Activated CD4-positive, alpha-beta T cell treated with anti-CD3 and anti-CD28 coated beads for 36 hours (primary cell): ENCODE measurements around the gene OR10A6. TPM values are rescaled to one million over a fixed set of nuclear protein-coding genes. Genes with fewer than 3 reads are reported as not detected.

Source experiments
- ATAC-seq: fragments of 200-7000 bp; cut with Tn5 transposase; one replicate; pipeline ENCODE4 v1.10.0; 2021; ENCODE audit warnings: mild to moderate bottlenecking, moderate library complexity
- CTCF ChIA-PET: fragments of 350-600 bp; sonication (Branson Sonifier 250); formaldehyde crosslinking; loops from one replicate; lab custom pipeline; 2021; ENCODE audit warnings: antibody characterized with exemption; lab: Charles Lee
- POLR2A ChIA-PET: fragments of 350-600 bp; sonication (Branson Sonifier 250); formaldehyde crosslinking; loops from one replicate; lab custom pipeline; 2021; ENCODE audit warnings: antibody characterized with exemption, inconsistent platforms; lab: Charles Lee
- DNase-seq: peaks from one replicate; pipeline ENCODE4 v3.0.0-alpha.2; 2020
- H3K27ac Mint-ChIP-seq: one replicate; pipeline ENCODE4 v1.8.0; 2021; ENCODE audit warnings: mixed read lengths
- H3K27me3 Mint-ChIP-seq: one replicate; pipeline ENCODE4 v1.8.0; 2021; ENCODE audit warnings: mixed read lengths
- H3K36me3 Mint-ChIP-seq: one replicate; pipeline ENCODE4 v1.8.0; 2021; ENCODE audit warnings: low read depth, mixed read lengths
- H3K4me1 Mint-ChIP-seq: one replicate; pipeline ENCODE4 v1.8.0; 2021; ENCODE audit warnings: mixed read lengths
- H3K4me3 Mint-ChIP-seq: one replicate; pipeline ENCODE4 v1.8.0; 2021; ENCODE audit warnings: mild to moderate bottlenecking, moderate library complexity, mixed read lengths
- H3K9me3 Mint-ChIP-seq: one replicate; pipeline ENCODE4 v1.8.0; 2021; ENCODE audit warnings: low read depth, mixed read lengths
- intact Hi-C, 2 experiments: fragments of 100-400 bp; cut with DNase I in 1 of 2; cut with micrococcal nuclease in 1 of 2; formaldehyde crosslinking; loops; one replicate each; pipeline versions ENCODE4 v1.14.2 to v1.15.1; 2022 to 2024; cut with DNase I, micrococcal nuclease
- total RNA-seq, 2 experiments: library from RNA; stranded (reverse); gene quantifications; one replicate each; pipeline ENCODE4 v1.2.3, GENCODE V29; 2021

The OR10A6 gene
- total RNA-seq, 2 experiments from 2014 or later: not detected

DNA sequence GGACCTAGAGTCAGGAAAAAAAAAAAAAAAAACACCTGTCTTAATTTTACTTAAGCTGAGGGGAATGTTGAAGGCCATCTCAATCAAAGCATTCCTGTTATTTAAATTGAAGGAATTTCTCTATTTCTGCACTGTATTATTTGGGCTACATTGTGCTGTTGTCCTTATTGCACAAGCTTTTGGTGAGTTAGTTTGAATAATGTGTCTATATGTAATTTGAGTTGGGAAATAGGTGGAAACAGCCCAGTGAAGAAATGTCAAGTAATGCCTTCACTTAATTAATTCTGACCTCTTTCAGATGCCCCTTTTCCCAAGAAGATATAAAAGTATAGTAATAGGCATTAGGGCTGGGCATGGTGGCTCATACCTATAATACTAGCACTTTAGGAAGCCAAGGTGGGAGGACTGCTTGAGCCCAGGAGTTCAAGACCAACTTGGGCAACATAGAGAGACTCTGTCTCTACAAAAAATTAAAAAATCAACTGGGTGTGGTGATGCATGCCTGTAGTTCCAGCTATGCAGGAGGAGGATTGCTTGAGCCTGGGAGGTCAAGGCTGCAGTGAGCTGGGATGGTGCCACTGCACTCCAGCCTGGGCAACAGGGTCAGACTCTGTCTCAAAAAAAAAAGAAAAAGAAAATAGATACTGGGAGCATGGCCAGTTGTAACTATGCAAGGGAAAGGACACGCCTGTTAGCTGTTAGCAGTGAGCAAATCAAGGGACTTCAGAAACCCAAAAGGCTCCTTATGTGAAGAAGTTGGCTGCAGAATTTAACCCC is 34.9 kb downstream of the OR10A6 start:
- no peak for ATAC-seq
- Mint-ChIP-seq H3K9me3 (no peaks in the 10 kb centered on the region), H3K27ac (no peak overlapping the region), H3K36me3 (no peaks in the 10 kb centered on the region), H3K4me1 (peaks cover 4% of the 10 kb centered on the region), H3K4me3 (no peak overlapping the region), H3K27me3 (peaks cover 2% of the 10 kb centered on the region)
- intact Hi-C loops: loop anchor here in 1 of 2 experiments (10.0 kb wide), 1 partner anchor 179 kb away; no protein-coding TSS in a partner anchor
- DNase-seq: no peak
- POLR2A ChIA-PET: no interaction called here
- CTCF ChIA-PET: interaction anchor here (0.8 to 7.0 kb wide), 4 partner anchors 16 to 203 kb away, joined by 3 to 70 read pairs (median 4); partner anchors contain the start of gene EIF3F

DNA sequence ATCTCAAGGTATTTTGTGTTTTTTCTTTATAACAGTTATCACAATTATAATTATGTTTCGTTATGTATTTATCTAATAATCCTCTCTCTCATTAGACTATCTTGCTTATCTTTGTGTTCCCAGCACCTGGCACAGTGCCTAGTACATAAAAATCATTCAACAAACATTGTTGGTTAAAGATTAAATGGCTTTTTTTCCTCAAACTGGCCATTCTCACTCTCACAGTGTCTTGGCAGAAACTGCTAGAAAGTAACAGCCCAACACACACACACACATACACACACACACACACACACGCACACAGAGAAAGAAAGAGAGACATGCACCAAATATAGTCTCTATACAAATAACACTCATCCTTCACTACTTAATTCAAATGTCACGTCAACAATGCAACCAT is 36.8 kb downstream of the OR10A6 start:
- peaks cover 4% of the 10 kb centered on the region for H3K4me1 Mint-ChIP-seq
- no peak overlapping the region for H3K4me3 Mint-ChIP-seq
- ChIA-PET POLR2A (no interaction called here), CTCF (interaction anchor here (0.7 to 7.0 kb wide), 4 partner anchors 92 to 208 kb away, joined by 3 to 70 read pairs (median 9); partner anchors contain the start of gene EIF3F)
- intact Hi-C loops: loop anchor here in 1 of 2 experiments (10.0 kb wide), 1 partner anchor 181 kb away; no protein-coding TSS in a partner anchor
- H3K27me3 Mint-ChIP-seq: peaks cover 6% of the 10 kb centered on the region
- no peaks in the 10 kb centered on the region for H3K9me3 Mint-ChIP-seq
- DNase-seq: no peak
- H3K36me3 Mint-ChIP-seq: no peaks in the 10 kb centered on the region
- ATAC-seq: no peak
- no peak overlapping the region for H3K27ac Mint-ChIP-seq

GRCh38 chr11:7893796-7894195 is 37.3 kb downstream of the OR10A6 start:
- no peaks in the 10 kb centered on the region for H3K36me3 Mint-ChIP-seq
- POLR2A ChIA-PET: no interaction called here
- ATAC-seq: no peak
- CTCF ChIA-PET: interaction anchor here (1.3 to 7.0 kb wide), 7 partner anchors 9 to 205 kb away, joined by 4 to 70 read pairs (median 8); partner anchors contain the start of gene EIF3F
- intact Hi-C loops: loop anchor here (1.0 to 10.0 kb wide), 3 partner anchors 181 to 206 kb away; no protein-coding TSS in a partner anchor
- no peaks in the 10 kb centered on the region for H3K9me3 Mint-ChIP-seq
- no peak overlapping the region for H3K4me3 Mint-ChIP-seq
- H3K27me3 Mint-ChIP-seq: peaks cover 6% of the 10 kb centered on the region
- peaks cover 4% of the 10 kb centered on the region for H3K4me1 Mint-ChIP-seq
- DNase-seq: no peak
- no peak overlapping the region for H3K27ac Mint-ChIP-seq

GRCh38 chr11:7892840-7893254 is 38.2 kb downstream of the OR10A6 start:
- Mint-ChIP-seq H3K4me1 (peaks cover 4% of the 10 kb centered on the region), H3K27me3 (peaks cover 9% of the 10 kb centered on the region), H3K4me3 (no peak overlapping the region), H3K36me3 (no peaks in the 10 kb centered on the region), H3K9me3 (no peaks in the 10 kb centered on the region), H3K27ac (no peak overlapping the region)
- POLR2A ChIA-PET: no interaction called here
- CTCF ChIA-PET: interaction anchor here (0.9 to 7.0 kb wide), 9 partner anchors 10 to 206 kb away, joined by 3 to 70 read pairs (median 5); partner anchors contain the start of gene EIF3F
- DNase-seq (no peak), ATAC-seq (peak; percentile 75)
- intact Hi-C loops: loop anchor here (1.0 to 10.0 kb wide), 4 partner anchors 94 to 206 kb away; partner anchors contain the start of gene EIF3F (in 2 of the 2)

GRCh38 chr11:7892059-7892699 is 38.9 kb downstream of the OR10A6 start:
- H3K4me1 Mint-ChIP-seq: peaks cover 4% of the 10 kb centered on the region
- ChIA-PET CTCF (interaction anchor here (0.5 to 7.0 kb wide), 10 partner anchors 10 to 834 kb away, joined by 3 to 70 read pairs (median 5); partner anchors contain the start of gene EIF3F), POLR2A (no interaction called here)
- ATAC-seq (no peak), DNase-seq (no peak)
- H3K27ac Mint-ChIP-seq: no peak overlapping the region
- peaks cover 9% of the 10 kb centered on the region for H3K27me3 Mint-ChIP-seq
- intact Hi-C loops: loop anchor here (1.0 to 10.0 kb wide), 3 partner anchors 95 to 207 kb away; partner anchors contain the start of gene EIF3F (in 2 of the 2)
- H3K9me3 Mint-ChIP-seq: no peaks in the 10 kb centered on the region
- H3K36me3 Mint-ChIP-seq: no peaks in the 10 kb centered on the region
- no peak overlapping the region for H3K4me3 Mint-ChIP-seq

DNA sequence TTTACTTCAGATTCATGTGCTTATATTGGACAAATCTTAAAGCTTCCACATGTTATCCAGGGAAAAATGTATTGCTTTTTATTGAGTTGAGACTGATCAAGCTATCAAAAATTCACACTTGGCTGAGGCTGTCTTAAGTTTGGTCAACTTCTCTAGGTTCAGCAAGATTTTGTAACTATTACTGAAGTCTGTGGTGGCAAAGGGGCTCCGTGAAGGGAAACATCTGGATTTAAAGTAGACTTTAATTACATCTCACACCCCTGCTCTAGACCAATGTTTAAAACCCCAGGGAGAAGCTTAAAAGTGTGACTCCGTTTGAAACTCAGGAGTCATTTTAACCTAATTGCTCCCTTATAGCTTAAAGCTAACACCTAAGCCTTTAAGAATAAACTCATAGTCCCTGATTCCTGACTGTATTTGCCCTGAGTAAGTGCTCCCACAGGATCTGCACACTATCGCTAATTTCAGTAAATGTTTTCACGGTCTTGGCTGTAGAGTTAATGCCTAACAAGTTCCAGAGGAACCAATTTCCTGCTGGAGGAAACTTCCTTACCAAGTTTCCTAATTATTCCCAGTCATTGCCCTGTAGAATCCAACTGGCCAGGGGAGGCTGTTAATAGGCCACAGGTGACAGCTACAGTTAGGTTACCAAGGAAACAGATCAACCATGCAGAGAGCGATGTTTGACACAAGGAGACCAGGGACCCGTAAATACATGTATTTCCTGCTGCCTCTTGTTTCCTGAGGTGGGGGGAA is 40.5 kb downstream of the OR10A6 start:
- POLR2A ChIA-PET: no interaction called here
- intact Hi-C loops: loop anchor here in 1 of 2 experiments (10.0 kb wide), 1 partner anchor 184 kb away; no protein-coding TSS in a partner anchor
- H3K9me3 Mint-ChIP-seq: no peaks in the 10 kb centered on the region

GRCh38 chr11:7889985-7890384 is 41.1 kb downstream of the OR10A6 start:
- ATAC-seq: no peak
- H3K36me3 Mint-ChIP-seq: no peaks in the 10 kb centered on the region
- no peak for DNase-seq
- ChIA-PET CTCF (interaction anchor here (0.6 to 7.0 kb wide), 4 partner anchors 11 to 1536 kb away, joined by 3 to 70 read pairs (median 4); partner anchors contain the start of gene EIF3F), POLR2A (no interaction called here)
- H3K27me3 Mint-ChIP-seq: peaks cover 7% of the 10 kb centered on the region
- no peak overlapping the region for H3K4me3 Mint-ChIP-seq
- no peak overlapping the region for H3K27ac Mint-ChIP-seq
- intact Hi-C loops: loop anchor here in 1 of 2 experiments (10.0 kb wide), 1 partner anchor 185 kb away; no protein-coding TSS in a partner anchor
- H3K9me3 Mint-ChIP-seq: no peaks in the 10 kb centered on the region
- peaks cover 4% of the 10 kb centered on the region for H3K4me1 Mint-ChIP-seq

More for the DNA sequence above, 40.5 kb downstream of the OR10A6 start:
- no peaks in the 10 kb centered on the region for H3K36me3 Mint-ChIP-seq
- no peak overlapping the region for H3K4me3 Mint-ChIP-seq
- DNase-seq (no peak), ATAC-seq (no peak)
- CTCF ChIA-PET: interaction anchor here (1.0 to 7.0 kb wide), 3 partner anchors 11 to 210 kb away, joined by 3 to 70 read pairs (median 6); partner anchors contain the start of gene EIF3F
- H3K27me3 Mint-ChIP-seq: peaks cover 9% of the 10 kb centered on the region
- H3K4me1 Mint-ChIP-seq: peaks cover 4% of the 10 kb centered on the region
- H3K27ac Mint-ChIP-seq: no peak overlapping the region

DNA sequence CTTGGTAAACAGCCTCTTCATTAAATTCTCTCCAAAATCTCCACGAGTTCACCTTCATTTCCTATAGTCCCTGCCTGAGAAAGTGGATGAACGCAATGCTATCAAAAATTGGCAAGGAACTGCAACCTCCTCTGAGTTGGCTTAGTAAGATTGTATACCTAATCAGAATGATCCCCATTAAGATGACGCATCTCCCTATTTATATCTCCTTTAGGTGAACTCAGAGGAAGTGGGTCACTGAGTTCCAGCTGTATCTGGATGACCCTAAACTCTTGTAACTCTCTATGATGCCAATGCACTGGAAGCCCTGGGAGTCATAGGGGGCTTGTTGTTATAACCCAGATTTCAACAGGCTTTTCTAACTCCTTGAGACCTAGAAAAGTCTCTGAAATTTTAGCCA is 48.2 kb downstream of the OR10A6 start:
- no peak overlapping the region for H3K27ac Mint-ChIP-seq
- ChIA-PET POLR2A (no interaction called here), CTCF (interaction anchor here (1.2 kb wide), 1 partner anchor 34 kb away, joined by 4 read pairs; no protein-coding TSS in a partner anchor)
- intact Hi-C loops: no loop called here
- no peaks in the 10 kb centered on the region for H3K4me1 Mint-ChIP-seq
- no peaks in the 10 kb centered on the region for H3K9me3 Mint-ChIP-seq
- DNase-seq (no peak), ATAC-seq (no peak)
- H3K36me3 Mint-ChIP-seq: no peaks in the 10 kb centered on the region
- no peak overlapping the region for H3K4me3 Mint-ChIP-seq
- H3K27me3 Mint-ChIP-seq: peaks cover 9% of the 10 kb centered on the region
